ENCODE data around the gene SYCE1L. TPM values are rescaled to one million over a fixed set of nuclear protein-coding genes. Genes with fewer than 3 reads are reported as not detected.

SYCE1L gene
- total and polyA plus RNA-seq, 9 of the 15 experiments (the other 6 are each of a cell fraction or from before 2014, with no cell fraction given): 0.54 to 2.7 (median 1.1) TPM; not detected in 5

- Histone ChIP-seq H3K4me1 (replicated peaks in 1 of 2; ENCODE audit: control insufficient read depth in 2 of 2, insufficient read depth in 2 of 2, low read length in 2 of 2) (no peaks in the 10 kb centered on the region), H3K79me2 (ENCODE audit: control insufficient read depth, insufficient read depth, low read length) (no peaks in the 10 kb centered on the region), H3K4me3 (no peak overlapping the region), H2AFZ (ENCODE audit: low read depth, low read length) (no peak overlapping the region), H3K9me3 (replicated peaks; ENCODE audit: control insufficient read depth, insufficient read depth, low read depth, low read length) (no peaks in the 10 kb centered on the region), H3K9me1 (ENCODE audit: control insufficient read depth, insufficient read depth, low read length) (no peaks in the 10 kb centered on the region), H4K20me1 (replicated peaks; ENCODE audit: control insufficient read depth, insufficient read depth, low read length) (no peaks in the 10 kb centered on the region), H3K36me3 (ENCODE audit: control insufficient read depth, insufficient read depth, low read length) (no peaks in the 10 kb centered on the region), H3K27ac (ENCODE audit: extremely low read depth, low read depth, low read length) (no peak overlapping the region), H3K27me3 (ENCODE audit: control insufficient read depth in 2 of 2, insufficient read depth in 2 of 2, low read length in 2 of 2) (peaks cover 4 to 12% of the 10 kb centered on the region in 2 experiments; a peak in 3 of 5 replicates), H3K4me2 (ENCODE audit: insufficient read depth, low read length) (no peak overlapping the region), H3K9ac (ENCODE audit: insufficient read depth in 1 of 2, low read depth in 2 of 2, low read length in 2 of 2) (no peak overlapping the region)
- 0% methylated on average over 3 of the region's 3 CpGs for WGBS (ENCODE audit: insufficient coverage, low coverage, missing lambda C conversion rate)
- BruUV-seq (replicated peaks): no TSS peak
- no peak for DNase-seq (ENCODE audit: extremely low read depth in 1 of 4, low spot score in 3 of 4)
- ChIA-PET CTCF (ENCODE audit: low intra/inter-chr PET ratio) (no interaction called here), POLR2A (interaction anchor here (0.7 to 1.1 kb wide), 3 partner anchors 28 to 862 kb away, joined by 3 to 4 read pairs (median 3); no protein-coding TSS in a partner anchor)
- ATAC-seq: peak; percentile 50
- intact Hi-C loops (cut with micrococcal nuclease): loop anchor here (10.0 kb wide), 2 partner anchors 184 to 774 kb away; no protein-coding TSS in a partner anchor
- in situ Hi-C loops (cut with MboI): loop anchor here (25.0 kb wide), 1 partner anchor 731 kb away; no protein-coding TSS in a partner anchor
- no peak for FAIRE-seq
- TF ChIP-seq ATF7 (IDR thresholded peaks at IDR 0.05) (peak; percentile 46; the same call in 1 of the 2 replicates), TRIM25 (IDR thresholded peaks at IDR 0.05; ENCODE audit: borderline replicate concordance) (no peak), BRD4 (IDR thresholded peaks at IDR 0.05) (no peak), RBM25 (IDR thresholded peaks at IDR 0.05; ENCODE audit: low read depth, low read length, severe bottlenecking) (no peak), ATF3 (IDR thresholded peaks at IDR 0.05) (peak; percentile 85), ATF3 (CRISPR knock-in tag; conservative IDR thresholded peaks at IDR 0.05) (no peak), CXXC5 (CRISPR knock-in tag; IDR thresholded peaks at IDR 0.05) (peak; percentile 59; the same call in 1 of the 2 replicates), MLX (CRISPR knock-in tag; conservative IDR thresholded peaks at IDR 0.05) (no peak), SOX6 (IDR thresholded peaks at IDR 0.05) (peak; percentile 80), PRDM10 (IDR thresholded peaks at IDR 0.05; ENCODE audit: partially characterized antibody) (no peak)
- TF ChIP-seq, protein P1, sequence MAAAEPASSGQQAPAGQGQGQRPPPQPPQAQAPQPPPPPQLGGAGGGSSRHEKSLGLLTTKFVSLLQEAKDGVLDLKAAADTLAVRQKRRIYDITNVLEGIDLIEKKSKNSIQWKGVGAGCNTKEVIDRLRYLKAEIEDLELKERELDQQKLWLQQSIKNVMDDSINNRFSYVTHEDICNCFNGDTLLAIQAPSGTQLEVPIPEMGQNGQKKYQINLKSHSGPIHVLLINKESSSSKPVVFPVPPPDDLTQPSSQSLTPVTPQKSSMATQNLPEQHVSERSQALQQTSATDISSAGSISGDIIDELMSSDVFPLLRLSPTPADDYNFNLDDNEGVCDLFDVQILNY (CRISPR knock-in tag; IDR thresholded peaks at IDR 0.05): no peak
- TF ChIP-seq, protein P2, sequence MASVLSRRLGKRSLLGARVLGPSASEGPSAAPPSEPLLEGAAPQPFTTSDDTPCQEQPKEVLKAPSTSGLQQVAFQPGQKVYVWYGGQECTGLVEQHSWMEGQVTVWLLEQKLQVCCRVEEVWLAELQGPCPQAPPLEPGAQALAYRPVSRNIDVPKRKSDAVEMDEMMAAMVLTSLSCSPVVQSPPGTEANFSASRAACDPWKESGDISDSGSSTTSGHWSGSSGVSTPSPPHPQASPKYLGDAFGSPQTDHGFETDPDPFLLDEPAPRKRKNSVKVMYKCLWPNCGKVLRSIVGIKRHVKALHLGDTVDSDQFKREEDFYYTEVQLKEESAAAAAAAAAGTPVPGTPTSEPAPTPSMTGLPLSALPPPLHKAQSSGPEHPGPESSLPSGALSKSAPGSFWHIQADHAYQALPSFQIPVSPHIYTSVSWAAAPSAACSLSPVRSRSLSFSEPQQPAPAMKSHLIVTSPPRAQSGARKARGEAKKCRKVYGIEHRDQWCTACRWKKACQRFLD (CRISPR knock-in tag; IDR thresholded peaks at IDR 0.05): peak; percentile 21; the same call in 1 of the 2 replicates
Observed at GRCh38 chr16:77231047-77231446, 31.8 kb downstream of the SYCE1L start.

Data from K562 (cell line).